GM18505 (cell line): ENCODE measurements around the gene RYR1.

ENCODE experiments used
- ATAC-seq: cut with Tn5 transposase; IDR thresholded peaks from one replicate; pipeline ENCODE4 v1.9.1; 2021; ENCODE audit not compliant: unreplicated experiment
- POLR2A ChIP-seq: IDR thresholded peaks from 4 replicates; pipeline ENCODE4 v1.6.1; 2011; ENCODE audit warnings: borderline replicate concordance; ENCODE audit not compliant: insufficient read depth, insufficient read length; ENCODE audit errors: extremely low read depth

The RYR1 gene

GRCh38 chr19:38519168-38519567 is 85.7 kb downstream of the RYR1 start:
- no peak for ATAC-seq
- no peak for TF ChIP-seq POLR2A

- no peak for ATAC-seq
- TF ChIP-seq POLR2A, result no peak
Measured at GRCh38 chr19:38519988-38520387, 86.5 kb downstream of the RYR1 start.

- TF ChIP-seq POLR2A, result no peak
- no peak for ATAC-seq
Measured at GRCh38 chr19:38522915-38523314, 89.4 kb downstream of the RYR1 start.

DNA sequence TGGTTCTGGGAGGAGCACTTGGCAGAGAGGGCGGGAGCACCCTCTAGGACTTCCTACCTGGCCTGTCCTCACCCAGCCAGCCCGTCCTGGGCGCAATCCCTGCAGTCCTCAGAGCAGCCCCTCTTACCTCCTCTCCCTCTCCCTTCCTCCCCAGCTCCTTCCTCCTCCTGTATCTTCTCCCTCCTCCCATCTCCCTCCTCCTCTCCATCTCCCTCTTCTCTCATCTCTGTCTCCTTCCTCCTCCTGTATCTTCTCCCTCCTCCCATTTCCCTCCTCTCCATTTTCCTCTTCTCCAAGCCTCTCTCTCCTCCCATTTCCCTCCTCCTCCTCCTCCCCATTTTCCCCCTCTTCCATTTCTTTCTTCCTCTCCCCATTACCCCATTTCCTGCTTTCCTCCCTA is 89.8 kb downstream of the RYR1 start:
- no peak for TF ChIP-seq POLR2A
- no peak for ATAC-seq

DNA sequence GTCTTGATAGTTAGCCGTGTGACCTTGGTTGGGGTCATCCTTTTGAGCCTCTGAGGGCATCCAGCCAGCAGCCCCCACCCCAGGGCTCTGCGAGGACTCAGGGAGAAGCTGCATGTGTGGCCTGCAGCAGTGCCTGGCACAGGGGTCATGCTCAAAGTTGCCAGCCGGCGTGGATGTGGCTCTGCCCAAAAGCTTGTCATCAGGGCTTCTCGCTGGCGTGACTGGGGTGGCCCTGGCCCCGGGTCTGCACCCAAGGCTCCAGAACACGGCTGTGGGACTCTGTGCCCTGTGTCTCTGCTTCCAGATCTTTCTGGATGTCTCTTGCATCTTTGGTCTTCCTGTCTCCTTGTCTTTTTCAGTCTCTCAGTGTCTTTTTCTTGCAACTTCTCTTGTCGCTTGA is 90.9 kb downstream of the RYR1 start:
- TF ChIP-seq POLR2A, result no peak
- ATAC-seq, result no peak

- TF ChIP-seq POLR2A, result no peak
Measured at GRCh38 chr19:38524994-38525634, 91.6 kb downstream of the RYR1 start.

DNA sequence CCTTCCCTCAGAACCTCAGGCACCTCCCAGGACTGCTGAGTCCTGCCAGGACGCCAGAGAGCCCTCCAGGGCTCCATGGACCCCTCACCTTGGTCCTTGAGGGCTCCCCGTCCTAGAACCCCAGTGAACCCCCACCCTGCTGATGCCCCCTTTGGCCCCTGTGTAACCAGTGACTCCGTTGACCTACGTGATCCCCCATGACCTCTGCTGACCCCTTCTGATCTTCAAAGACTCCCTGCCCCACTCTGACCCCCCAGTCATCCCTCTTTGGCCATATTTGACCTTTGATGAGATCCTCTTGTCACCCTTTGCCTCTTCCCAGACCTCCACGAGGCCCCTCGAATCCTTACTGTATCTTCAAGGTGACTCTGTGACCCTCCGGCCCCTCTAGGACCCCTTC is 92.9 kb downstream of the RYR1 start:
- TF ChIP-seq POLR2A, result no peak
- ATAC-seq, result no peak

More at GRCh38 chr19:38524994-38525634, 91.6 kb downstream of the RYR1 start:
- ATAC-seq, result no peak

DNA sequence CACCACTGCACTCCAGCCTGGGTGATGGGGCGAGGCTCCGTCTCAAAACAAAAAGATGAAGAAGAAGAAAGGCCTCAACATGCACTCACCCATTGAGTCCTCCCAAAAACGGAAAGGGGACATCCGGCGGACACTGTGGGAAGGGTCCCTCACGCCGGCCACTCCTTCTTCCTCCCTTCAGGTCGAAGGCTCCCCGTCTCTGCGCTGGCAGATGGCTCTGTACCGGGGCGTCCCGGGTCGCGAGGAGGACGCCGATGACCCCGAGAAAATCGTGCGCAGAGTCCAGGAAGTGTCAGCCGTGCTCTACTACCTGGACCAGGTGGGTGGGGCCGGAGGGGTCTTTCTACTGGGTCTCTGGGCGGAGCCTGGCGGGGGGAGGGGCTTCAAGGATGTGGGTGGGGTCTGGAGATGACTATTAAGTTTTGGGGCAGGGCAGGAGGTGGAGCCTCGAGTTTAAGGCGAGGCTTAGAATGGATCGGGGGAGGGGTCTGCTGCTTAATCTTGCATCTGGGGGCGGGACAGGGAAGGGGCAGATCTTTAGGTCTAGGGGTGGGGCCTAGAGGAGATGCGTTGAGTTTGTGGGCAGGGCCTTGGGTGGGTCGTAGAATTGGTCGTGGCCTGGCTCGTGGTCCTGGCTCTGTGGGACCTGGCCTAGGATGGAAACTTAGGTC is 94.1 kb downstream of the RYR1 start:
- no peak for TF ChIP-seq POLR2A
- no peak for ATAC-seq

GRCh38 chr19:38528213-38528755 is 94.8 kb downstream of the RYR1 start:
- TF ChIP-seq POLR2A, result no peak
- ATAC-seq, result no peak

DNA sequence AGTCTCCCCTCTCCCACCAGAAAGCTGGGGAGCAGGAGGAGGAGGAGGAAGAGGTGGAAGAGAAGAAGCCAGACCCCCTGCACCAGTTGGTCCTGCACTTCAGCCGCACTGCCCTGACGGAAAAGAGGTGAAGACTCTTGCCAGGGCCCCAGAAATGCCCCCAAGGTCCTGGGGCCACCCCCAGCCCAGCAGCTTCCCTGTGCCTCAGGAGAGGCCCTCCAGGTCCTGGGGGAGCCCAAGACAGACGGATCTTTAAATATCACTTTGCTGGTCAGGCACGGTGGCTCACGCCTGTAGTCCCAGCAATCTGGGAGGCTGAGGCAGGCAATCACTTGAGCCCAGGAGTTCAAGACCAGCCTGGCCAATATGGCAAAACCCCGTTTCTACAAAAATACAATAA is 95.4 kb downstream of the RYR1 start:
- no peak for TF ChIP-seq POLR2A

GRCh38 chr19:38531515-38531914 is 98.0 kb downstream of the RYR1 start:
- no peak for ATAC-seq

More for the DNA sequence above, 95.4 kb downstream of the RYR1 start:
- ATAC-seq, result no peak

GRCh38 chr19:38532939-38533338 is 99.4 kb downstream of the RYR1 start:
- TF ChIP-seq POLR2A, result no peak
- ATAC-seq, result no peak

More at GRCh38 chr19:38531515-38531914, 98.0 kb downstream of the RYR1 start:
- no peak for TF ChIP-seq POLR2A

DNA sequence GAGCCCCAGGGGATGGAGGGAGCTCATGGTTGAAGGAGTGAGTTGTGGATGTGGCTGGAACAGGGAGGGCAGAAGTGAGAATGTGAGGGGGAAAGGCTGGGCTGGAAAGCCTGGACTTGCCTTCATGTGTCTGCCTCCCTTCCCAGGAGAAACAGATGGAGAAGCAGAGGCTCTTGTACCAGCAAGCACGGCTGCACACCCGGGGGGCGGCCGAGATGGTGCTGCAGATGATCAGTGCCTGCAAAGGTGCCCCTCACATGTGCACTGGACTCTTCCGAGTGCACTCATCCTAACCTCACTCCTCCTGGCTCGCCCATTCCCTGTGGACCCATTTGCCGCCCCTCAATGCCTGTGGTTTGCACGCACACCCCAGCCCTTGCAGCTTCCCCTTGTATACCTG is 101.1 kb downstream of the RYR1 start:
- no peak for TF ChIP-seq POLR2A
- no peak for ATAC-seq

GRCh38 chr19:38535212-38535611 is 101.7 kb downstream of the RYR1 start:
- TF ChIP-seq POLR2A, result no peak
- no peak for ATAC-seq

DNA sequence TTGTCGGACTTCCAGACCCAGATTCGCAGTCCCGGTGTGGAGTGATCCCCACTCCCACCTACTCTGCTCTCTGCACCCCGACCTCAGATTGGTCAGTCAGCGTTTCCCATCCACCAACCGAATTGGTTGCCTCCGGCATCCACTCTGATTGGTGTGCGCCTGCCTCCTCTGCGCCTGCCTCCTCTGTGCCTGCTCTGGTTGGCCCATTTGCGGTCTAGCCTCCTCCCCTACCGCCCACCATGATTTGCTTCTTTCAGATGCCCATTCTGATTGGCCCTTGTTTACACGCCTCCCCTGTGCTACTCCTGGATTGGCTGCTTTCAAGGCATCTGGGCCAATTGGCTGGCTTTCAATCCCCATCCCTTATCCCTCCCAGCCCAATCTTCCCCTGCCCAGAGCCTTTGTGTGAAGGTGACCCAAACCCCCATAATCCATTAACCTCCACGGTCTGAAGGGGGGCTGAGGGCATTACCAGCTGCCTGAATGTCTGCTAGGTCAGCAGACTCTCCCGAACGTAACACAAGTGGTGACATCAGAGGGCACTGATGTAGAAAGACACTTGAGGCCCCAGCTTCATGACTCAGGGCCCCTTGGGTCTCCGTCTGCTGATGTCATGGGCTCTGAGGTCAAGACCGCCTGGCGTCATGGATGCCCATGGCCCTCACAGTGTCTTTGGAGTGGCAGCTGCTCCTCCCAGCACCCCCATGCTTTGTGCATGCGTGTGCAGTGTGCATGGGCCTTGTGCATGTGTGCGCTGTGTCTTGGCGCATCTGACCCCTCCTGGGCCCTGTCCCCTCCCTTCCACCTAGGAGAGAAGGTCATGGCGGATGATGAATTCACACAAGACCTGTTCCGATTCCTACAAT is 103.8 kb downstream of the RYR1 start:
- ATAC-seq, result no peak
- TF ChIP-seq POLR2A, result no peak
